Retinal pigment epithelial cell (primary cell): Measurements from ENCODE around the gene LAG3.
A peak's percentile ranks its signal among the peaks of the same experiment; 100 is the strongest.

Experiments used
- DNase-seq: peaks from one replicate; pipeline ENCODE4 v3.0.0-alpha.2; 2010; ENCODE audit warnings: low read depth
- H3K4me3 ChIP-seq: 2 replicates; pipeline ENCODE4 v1.5.1; 2011; ENCODE audit warnings: mild to moderate bottlenecking, low read length, control low read depth, moderate library complexity
- CTCF ChIP-seq: conservative IDR thresholded peaks from 2 replicates; pipeline ENCODE4 v1.5.1; 2011; ENCODE audit warnings: low read depth, low read length, control low read depth, inconsistent platforms

Gene LAG3

GRCh38 chr12:6753772-6754356, 18.5 kb upstream of the LAG3 start:
- no peak for DNase-seq
- TF ChIP-seq CTCF: peak; percentile 96
- H3K4me3 ChIP-seq: no peak overlapping the region

GRCh38 chr12:6754411-6754810, 17.9 kb upstream of the LAG3 start:
- DNase-seq: no peak
- H3K4me3 ChIP-seq: no peak overlapping the region
- TF ChIP-seq CTCF: no peak

- H3K4me3 ChIP-seq: no peak overlapping the region
- no peak for DNase-seq
- no peak for TF ChIP-seq CTCF
Observed at GRCh38 chr12:6757028-6757690, 15.2 kb upstream of the LAG3 start.

- no peak for DNase-seq
- no peak for TF ChIP-seq CTCF
Observed at GRCh38 chr12:6758506-6759095, 13.7 kb upstream of the LAG3 start.

GRCh38 chr12:6759741-6760140, 12.6 kb upstream of the LAG3 start:
- TF ChIP-seq CTCF: no peak
- no peak overlapping the region for H3K4me3 ChIP-seq
- DNase-seq: no peak

More at GRCh38 chr12:6758506-6759095, 13.7 kb upstream of the LAG3 start:
- H3K4me3 ChIP-seq: no peak overlapping the region

- TF ChIP-seq CTCF: no peak
- H3K4me3 ChIP-seq: no peak overlapping the region
- no peak for DNase-seq
Observed at GRCh38 chr12:6763380-6763779, 8.9 kb upstream of the LAG3 start.
